HEK293 (cell line): ENCODE results near the gene PHKB.

ENCODE experiments used
- CTCF ChIP-seq: fragments of 450-650 bp; formaldehyde crosslinking; IDR thresholded peaks from 2 replicates; pipeline ENCODE4 v1.5.1; 2016; ENCODE audit warnings: missing biosample characterization, missing genetic modification characterization
- KLF9 ChIP-seq: fragments of 450-650 bp; formaldehyde crosslinking; IDR thresholded peaks from 2 replicates; pipeline ENCODE4 v1.5.1; 2016; ENCODE audit warnings: missing biosample characterization, missing genetic modification characterization, low read depth
- TCF7L2 ChIP-seq: IDR thresholded peaks from 2 replicates; pipeline ENCODE4 v1.6.1; 2011; ENCODE audit warnings: low read depth, mild to moderate bottlenecking, inconsistent platforms, low read length, moderate library complexity, borderline replicate concordance
- ZBTB1 ChIP-seq: fragments of 450-650 bp; formaldehyde crosslinking; IDR thresholded peaks from 2 replicates; pipeline ENCODE4 v1.5.1; 2016; ENCODE audit warnings: missing biosample characterization, missing genetic modification characterization
- ZNF274 ChIP-seq, 2 experiments: fragments of 200-500 bp in 1 of 2; fragments of 450-650 bp in 1 of 2; sonication (Bioruptor generic) in 1 of 2; formaldehyde crosslinking in 1 of 2; IDR thresholded peaks; 2 replicates each; pipeline versions ENCODE4 v1.5.1 to v1.6.1; 2014 to 2016; ENCODE audit warnings: borderline replicate concordance in 1 of 2, inconsistent platforms in 1 of 2, low read length in 1 of 2, missing biosample characterization in 1 of 2, missing genetic modification characterization in 1 of 2
- ZNF341 ChIP-seq: fragments of 450-650 bp; formaldehyde crosslinking; IDR thresholded peaks from 2 replicates; pipeline ENCODE4; 2016; ENCODE audit warnings: low read depth, missing biosample characterization, missing genetic modification characterization
- ZNF560 ChIP-seq: fragments of 450-650 bp; formaldehyde crosslinking; IDR thresholded peaks from 2 replicates; pipeline ENCODE4 v1.5.1; 2017; ENCODE audit warnings: missing biosample characterization, missing genetic modification characterization, borderline replicate concordance

- TF ChIP-seq TCF7L2 (no peak), KLF9 (tag by site-specific recombination) (no peak), CTCF (no peak), ZNF560 (tag by site-specific recombination) (no peak), ZBTB1 (no peak), ZNF341 (tag by site-specific recombination) (no peak), ZNF274 (IDR thresholded peaks at IDR 0.05; ENCODE audit: low read length) (no peak), ZNF274 (tag by site-specific recombination; IDR thresholded peaks at IDR 0.05; ENCODE audit: borderline replicate concordance) (no peak)
Observed at GRCh38 chr16:47732122-47732521, 271.0 kb downstream of the PHKB start.
